ENCODE results near the gene TMEM234. TPM values are rescaled to one million over a fixed set of nuclear protein-coding genes. Genes with fewer than 3 reads are reported as not detected.

Gene TMEM234
- total and polyA plus RNA-seq, 10 of the 15 experiments (the other 5 are each of a cell fraction or from before 2014, with no cell fraction given), result 2.9 to 10.9 (median 6.4) TPM

DNA sequence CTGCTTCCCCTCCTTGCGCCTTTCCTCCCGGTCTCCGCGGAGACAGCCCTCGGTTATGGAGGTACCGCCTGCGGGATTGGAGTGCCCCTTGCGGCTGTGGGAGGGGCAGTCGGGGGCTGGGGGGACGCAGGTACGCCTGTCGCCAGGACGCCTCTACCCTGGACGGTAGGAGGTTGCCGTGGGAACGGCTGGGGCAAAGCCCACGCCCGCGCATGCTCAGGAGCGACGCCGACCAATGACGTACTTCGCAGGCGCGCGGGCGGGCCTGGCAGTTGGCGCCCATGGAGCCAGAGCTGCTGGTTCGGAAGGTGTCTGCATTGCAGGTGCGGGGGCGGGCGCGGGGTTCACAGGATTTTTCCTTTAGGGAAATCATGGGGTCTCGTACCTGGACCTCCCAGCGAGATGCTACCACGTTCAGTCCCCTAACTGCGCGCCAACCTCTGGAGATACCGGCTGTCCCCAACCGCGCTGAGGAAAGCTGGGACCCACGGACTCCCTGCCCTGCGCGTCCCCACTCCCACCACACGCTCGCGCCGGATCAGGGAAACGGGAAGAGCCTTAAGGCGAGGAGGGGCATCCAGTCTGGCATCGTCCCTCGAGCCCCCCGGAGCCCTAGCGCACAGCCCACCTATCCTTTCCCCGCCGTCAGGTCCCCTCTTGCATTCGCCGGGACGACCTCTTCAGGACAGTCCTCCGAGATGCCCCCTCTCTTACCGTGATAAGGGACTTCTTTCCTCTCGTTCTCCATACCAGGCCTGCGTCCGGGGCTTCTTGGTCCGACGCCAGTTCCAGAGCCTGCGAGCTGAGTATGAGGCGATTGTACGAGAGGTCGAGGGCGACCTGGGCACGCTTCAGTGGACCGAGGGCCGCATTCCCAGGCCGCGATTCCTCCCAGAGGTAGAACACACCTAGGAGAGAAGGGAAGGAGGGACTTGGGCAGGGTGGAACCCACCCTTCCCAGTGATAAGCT lies 16.5 kb downstream of the TMEM234 start, which contains the start of gene IQCC (continued):
- TF ChIP-seq CHD2 (IDR thresholded peaks at IDR 0.05; ENCODE audit: borderline replicate concordance, low read depth, low read length), result 0 out of 2 replicates have a peak, but pooled peaks have one; percentile 45
- 0 out of 2 replicates have a peak, but pooled peaks have one; percentile 61 for TF ChIP-seq BACH1 (IDR thresholded peaks at IDR 0.05; ENCODE audit: borderline replicate concordance)
- peak; percentile 21 for TF ChIP-seq SIX5 (IDR thresholded peaks at IDR 0.05; ENCODE audit: low read depth, low read length, severe bottlenecking)
- TF ChIP-seq, protein P1, sequence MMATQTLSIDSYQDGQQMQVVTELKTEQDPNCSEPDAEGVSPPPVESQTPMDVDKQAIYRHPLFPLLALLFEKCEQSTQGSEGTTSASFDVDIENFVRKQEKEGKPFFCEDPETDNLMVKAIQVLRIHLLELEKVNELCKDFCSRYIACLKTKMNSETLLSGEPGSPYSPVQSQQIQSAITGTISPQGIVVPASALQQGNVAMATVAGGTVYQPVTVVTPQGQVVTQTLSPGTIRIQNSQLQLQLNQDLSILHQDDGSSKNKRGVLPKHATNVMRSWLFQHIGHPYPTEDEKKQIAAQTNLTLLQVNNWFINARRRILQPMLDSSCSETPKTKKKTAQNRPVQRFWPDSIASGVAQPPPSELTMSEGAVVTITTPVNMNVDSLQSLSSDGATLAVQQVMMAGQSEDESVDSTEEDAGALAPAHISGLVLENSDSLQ (IDR thresholded peaks at IDR 0.05), result 0 out of 2 replicates have a peak, but pooled peaks have one; percentile 5
- TF ChIP-seq ZNF24 (IDR thresholded peaks at IDR 0.05), result no peak
- no peak for TF ChIP-seq NFYB (IDR thresholded peaks at IDR 0.05; ENCODE audit: insufficient read depth, low read depth, low read length)
- TF ChIP-seq, protein P2, sequence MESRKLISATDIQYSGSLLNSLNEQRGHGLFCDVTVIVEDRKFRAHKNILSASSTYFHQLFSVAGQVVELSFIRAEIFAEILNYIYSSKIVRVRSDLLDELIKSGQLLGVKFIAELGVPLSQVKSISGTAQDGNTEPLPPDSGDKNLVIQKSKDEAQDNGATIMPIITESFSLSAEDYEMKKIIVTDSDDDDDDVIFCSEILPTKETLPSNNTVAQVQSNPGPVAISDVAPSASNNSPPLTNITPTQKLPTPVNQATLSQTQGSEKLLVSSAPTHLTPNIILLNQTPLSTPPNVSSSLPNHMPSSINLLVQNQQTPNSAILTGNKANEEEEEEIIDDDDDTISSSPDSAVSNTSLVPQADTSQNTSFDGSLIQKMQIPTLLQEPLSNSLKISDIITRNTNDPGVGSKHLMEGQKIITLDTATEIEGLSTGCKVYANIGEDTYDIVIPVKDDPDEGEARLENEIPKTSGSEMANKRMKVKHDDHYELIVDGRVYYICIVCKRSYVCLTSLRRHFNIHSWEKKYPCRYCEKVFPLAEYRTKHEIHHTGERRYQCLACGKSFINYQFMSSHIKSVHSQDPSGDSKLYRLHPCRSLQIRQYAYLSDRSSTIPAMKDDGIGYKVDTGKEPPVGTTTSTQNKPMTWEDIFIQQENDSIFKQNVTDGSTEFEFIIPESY (IDR thresholded peaks at IDR 0.05), result no peak
- TF ChIP-seq HCFC1 (IDR thresholded peaks at IDR 0.05; ENCODE audit: low read length), result peak; percentile 51; the same call in 1 of the 2 replicates
- peak; percentile 62 for TF ChIP-seq GATAD2B (conservative IDR thresholded peaks at IDR 0.05; ENCODE audit: low read depth)
- TF ChIP-seq, protein P3, sequence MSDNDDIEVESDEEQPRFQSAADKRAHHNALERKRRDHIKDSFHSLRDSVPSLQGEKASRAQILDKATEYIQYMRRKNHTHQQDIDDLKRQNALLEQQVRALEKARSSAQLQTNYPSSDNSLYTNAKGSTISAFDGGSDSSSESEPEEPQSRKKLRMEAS (IDR thresholded peaks at IDR 0.05; ENCODE audit: low read depth, low read length), result peak; percentile 39
- TF ChIP-seq, protein P4, sequence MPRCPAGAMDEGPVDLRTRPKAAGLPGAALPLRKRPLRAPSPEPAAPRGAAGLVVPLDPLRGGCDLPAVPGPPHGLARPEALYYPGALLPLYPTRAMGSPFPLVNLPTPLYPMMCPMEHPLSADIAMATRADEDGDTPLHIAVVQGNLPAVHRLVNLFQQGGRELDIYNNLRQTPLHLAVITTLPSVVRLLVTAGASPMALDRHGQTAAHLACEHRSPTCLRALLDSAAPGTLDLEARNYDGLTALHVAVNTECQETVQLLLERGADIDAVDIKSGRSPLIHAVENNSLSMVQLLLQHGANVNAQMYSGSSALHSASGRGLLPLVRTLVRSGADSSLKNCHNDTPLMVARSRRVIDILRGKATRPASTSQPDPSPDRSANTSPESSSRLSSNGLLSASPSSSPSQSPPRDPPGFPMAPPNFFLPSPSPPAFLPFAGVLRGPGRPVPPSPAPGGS (IDR thresholded peaks at IDR 0.05; ENCODE audit: borderline replicate concordance, insufficient read depth, low read depth, low read length, poor library complexity, severe bottlenecking), result peak; percentile 64
- TF ChIP-seq TAF1 (IDR thresholded peaks at IDR 0.05; ENCODE audit: borderline replicate concordance, low read depth, low read length), result peak; percentile 69; the same call in 1 of the 2 replicates
- TF ChIP-seq POLR2AphosphoS5 (IDR thresholded peaks at IDR 0.05; ENCODE audit: low read length), result peak; percentile 71
- TF ChIP-seq NRF1 (conservative IDR thresholded peaks at IDR 0.05; ENCODE audit: low read depth, low read length), result peak; percentile 93
- TF ChIP-seq RB1 (IDR thresholded peaks at IDR 0.05; ENCODE audit: borderline replicate concordance), result peak; percentile 86; the same call in 1 of the 2 replicates
- no peak for TF ChIP-seq SMAD1 (IDR thresholded peaks at IDR 0.05; ENCODE audit: low read depth, partially characterized antibody)
- peak; percentile 48; the same call in 2 of the 3 replicates for TF ChIP-seq POU2F2 (IDR thresholded peaks at IDR 0.05; ENCODE audit: borderline replicate concordance, low read depth, low read length)
- peak in 1 of 2 experiments; percentile 61; a peak in 1 of 4 replicates for TF ChIP-seq SRF (IDR thresholded peaks at IDR 0.05; ENCODE audit: low read depth in 2 of 2, low read length in 2 of 2)
- TF ChIP-seq, protein P5, sequence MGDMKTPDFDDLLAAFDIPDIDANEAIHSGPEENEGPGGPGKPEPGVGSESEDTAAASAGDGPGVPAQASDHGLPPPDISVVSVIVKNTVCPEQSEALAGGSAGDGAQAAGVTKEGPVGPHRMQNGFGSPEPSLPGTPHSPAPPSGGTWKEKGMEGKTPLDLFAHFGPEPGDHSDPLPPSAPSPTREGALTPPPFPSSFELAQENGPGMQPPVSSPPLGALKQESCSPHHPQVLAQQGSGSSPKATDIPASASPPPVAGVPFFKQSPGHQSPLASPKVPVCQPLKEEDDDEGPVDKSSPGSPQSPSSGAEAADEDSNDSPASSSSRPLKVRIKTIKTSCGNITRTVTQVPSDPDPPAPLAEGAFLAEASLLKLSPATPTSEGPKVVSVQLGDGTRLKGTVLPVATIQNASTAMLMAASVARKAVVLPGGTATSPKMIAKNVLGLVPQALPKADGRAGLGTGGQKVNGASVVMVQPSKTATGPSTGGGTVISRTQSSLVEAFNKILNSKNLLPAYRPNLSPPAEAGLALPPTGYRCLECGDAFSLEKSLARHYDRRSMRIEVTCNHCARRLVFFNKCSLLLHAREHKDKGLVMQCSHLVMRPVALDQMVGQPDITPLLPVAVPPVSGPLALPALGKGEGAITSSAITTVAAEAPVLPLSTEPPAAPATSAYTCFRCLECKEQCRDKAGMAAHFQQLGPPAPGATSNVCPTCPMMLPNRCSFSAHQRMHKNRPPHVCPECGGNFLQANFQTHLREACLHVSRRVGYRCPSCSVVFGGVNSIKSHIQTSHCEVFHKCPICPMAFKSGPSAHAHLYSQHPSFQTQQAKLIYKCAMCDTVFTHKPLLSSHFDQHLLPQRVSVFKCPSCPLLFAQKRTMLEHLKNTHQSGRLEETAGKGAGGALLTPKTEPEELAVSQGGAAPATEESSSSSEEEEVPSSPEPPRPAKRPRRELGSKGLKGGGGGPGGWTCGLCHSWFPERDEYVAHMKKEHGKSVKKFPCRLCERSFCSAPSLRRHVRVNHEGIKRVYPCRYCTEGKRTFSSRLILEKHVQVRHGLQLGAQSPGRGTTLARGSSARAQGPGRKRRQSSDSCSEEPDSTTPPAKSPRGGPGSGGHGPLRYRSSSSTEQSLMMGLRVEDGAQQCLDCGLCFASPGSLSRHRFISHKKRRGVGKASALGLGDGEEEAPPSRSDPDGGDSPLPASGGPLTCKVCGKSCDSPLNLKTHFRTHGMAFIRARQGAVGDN (IDR thresholded peaks at IDR 0.05), result peak; percentile 59; the same call in 1 of the 2 replicates

Data from GM12878 (cell line).